ENCODE data around the gene SMARCAL1. TPM values are rescaled to one million over a fixed set of nuclear protein-coding genes. Genes with fewer than 3 reads are reported as not detected.

SMARCAL1 gene
- total and polyA plus RNA-seq, 2 donors (not counting 1 experiment from before 2014, with no cell fraction given) = 20.2 to 46.7 TPM

GRCh38 chr2:216441308-216442010, 29.2 kb downstream of the SMARCAL1 start:
- CTCF ChIA-PET = no interaction called here
- TF ChIP-seq CTCF (IDR thresholded peaks at IDR 0.05) (no peak), EZH2 (IDR thresholded peaks at IDR 0.05; ENCODE audit: borderline replicate concordance, insufficient read depth, low read depth, low read length, poor library complexity, severe bottlenecking) (no peak)
- Mint-ChIP-seq H3K9me3 (ENCODE audit: insufficient read depth) (no peaks in the 10 kb centered on the region), H3K4me1 (no peaks in the 10 kb centered on the region), H3K27me3 (no peaks in the 10 kb centered on the region), H3K4me3 (no peak overlapping the region), H3K27ac (no peak overlapping the region)
- Histone ChIP-seq H3K9ac (ENCODE audit: low read length) (no peak overlapping the region), H2AFZ (ENCODE audit: insufficient read depth, low read depth, low read length, poor library complexity, severe bottlenecking) (no peak overlapping the region), H4K20me1 (ENCODE audit: control insufficient read depth, insufficient read depth, low read length, poor library complexity, severe bottlenecking) (no peaks in the 10 kb centered on the region), H3K4me2 (replicated peaks; ENCODE audit: low read depth, low read length, poor library complexity, severe bottlenecking) (no peak overlapping the region), H3K4me1 (ENCODE audit: control insufficient read depth in 2 of 2, insufficient read depth in 2 of 2, low read length in 2 of 2) (no peaks in the 10 kb centered on the region), H3K79me2 (ENCODE audit: control insufficient read depth, insufficient read depth, low read length) (no peaks in the 10 kb centered on the region), H3K4me3 (ENCODE audit: control extremely low read depth in 1 of 5, extremely low read depth in 1 of 5, insufficient read depth in 1 of 5, low read depth in 2 of 5, low read length in 4 of 5) (no peak overlapping the region), H3K9me3 (ENCODE audit: control extremely low read depth in 1 of 3, control insufficient read depth in 2 of 3, insufficient read depth in 1 of 3, low read length in 2 of 3) (no peaks in the 10 kb centered on the region), H3K27me3 (replicated peaks in 1 of 4; ENCODE audit: control extremely low read depth in 1 of 4, control insufficient read depth in 3 of 4, insufficient read depth in 4 of 4, low read length in 3 of 4) (no peaks in the 10 kb centered on the region), H3K36me3 (replicated peaks in 1 of 2; ENCODE audit: control extremely low read depth in 1 of 2, control insufficient read depth in 1 of 2, extremely low read depth in 1 of 2, insufficient read depth in 2 of 2, low read length in 1 of 2) (peaks cover 0 to 69% of the 10 kb centered on the region in 2 experiments), H3K27ac (ENCODE audit: low read length in 2 of 2) (no peak overlapping the region)
- no peak for DNase-seq
- POLR2A ChIA-PET = no interaction called here
- intact Hi-C loops (cut with micrococcal nuclease) = no loop called here
- no CpG with 5 or more reads among the region's 3 CpGs for WGBS (ENCODE audit: insufficient coverage)
- ATAC-seq (ENCODE audit: low read depth) = no peak

- 100% methylated on average over 1 of the region's 5 CpGs for WGBS (ENCODE audit: insufficient coverage)
These were observed 33.2 kb downstream of the SMARCAL1 start for GRCh38 chr2:216445501-216445900.

More at GRCh38 chr2:216445501-216445900, 33.2 kb downstream of the SMARCAL1 start:
- CTCF ChIA-PET = interaction anchor here (0.7 kb wide), 1 partner anchor 222 kb away, joined by 3 read pairs; no protein-coding TSS in a partner anchor
- Histone ChIP-seq H3K9me3 (ENCODE audit: control extremely low read depth in 1 of 3, control insufficient read depth in 2 of 3, insufficient read depth in 1 of 3, low read length in 2 of 3) (peaks cover 0 to 2% (median 2%) of the 10 kb centered on the region in 3 donors), H3K9ac (ENCODE audit: low read length) (no peak overlapping the region), H3K79me2 (ENCODE audit: control insufficient read depth, insufficient read depth, low read length) (no peaks in the 10 kb centered on the region), H3K27me3 (replicated peaks in 1 of 4; ENCODE audit: control extremely low read depth in 1 of 4, control insufficient read depth in 3 of 4, insufficient read depth in 4 of 4, low read length in 3 of 4) (no peaks in the 10 kb centered on the region), H3K4me3 (ENCODE audit: control extremely low read depth in 1 of 5, extremely low read depth in 1 of 5, insufficient read depth in 1 of 5, low read depth in 2 of 5, low read length in 4 of 5) (no peak overlapping the region), H2AFZ (ENCODE audit: insufficient read depth, low read depth, low read length, poor library complexity, severe bottlenecking) (no peak overlapping the region), H3K4me1 (ENCODE audit: control insufficient read depth in 2 of 2, insufficient read depth in 2 of 2, low read length in 2 of 2) (no peaks in the 10 kb centered on the region), H3K27ac (ENCODE audit: low read length in 2 of 2) (no peak overlapping the region), H3K36me3 (replicated peaks in 1 of 2; ENCODE audit: control extremely low read depth in 1 of 2, control insufficient read depth in 1 of 2, extremely low read depth in 1 of 2, insufficient read depth in 2 of 2, low read length in 1 of 2) (peaks cover 3 to 74% of the 10 kb centered on the region in 2 experiments), H3K4me2 (replicated peaks; ENCODE audit: low read depth, low read length, poor library complexity, severe bottlenecking) (no peak overlapping the region), H4K20me1 (ENCODE audit: control insufficient read depth, insufficient read depth, low read length, poor library complexity, severe bottlenecking) (no peaks in the 10 kb centered on the region)
- intact Hi-C loops (cut with micrococcal nuclease) = no loop called here
- H3K27me3 Mint-ChIP-seq = no peaks in the 10 kb centered on the region
- peaks cover 5% of the 10 kb centered on the region for H3K9me3 Mint-ChIP-seq (ENCODE audit: insufficient read depth)
- no peak for DNase-seq
- H3K4me1 Mint-ChIP-seq = no peaks in the 10 kb centered on the region
- no peak for ATAC-seq (ENCODE audit: low read depth)
- POLR2A ChIA-PET = no interaction called here
- H3K4me3 Mint-ChIP-seq = no peak overlapping the region
- H3K27ac Mint-ChIP-seq = no peak overlapping the region
- TF ChIP-seq EZH2 (IDR thresholded peaks at IDR 0.05; ENCODE audit: borderline replicate concordance, insufficient read depth, low read depth, low read length, poor library complexity, severe bottlenecking) = no peak
- no peak for TF ChIP-seq CTCF (IDR thresholded peaks at IDR 0.05)

All from B cell (primary cell).